ENCODE results near the gene DNAL1.
"Not testable (repeated sequence)": the region's sequence is repeated elsewhere in the genome, so short reads cannot be mapped to it uniquely, and the experiment has no call there.

Gene DNAL1

GRCh38 chr14:73640796-73641365 lies 3.9 kb upstream of the DNAL1 start:
- DNase-seq, result no peak

GRCh38 chr14:73645248-73645610 lies 443 bp downstream of the DNAL1 start:
- no peak for DNase-seq

- DNase-seq, result no peak
Observed at GRCh38 chr14:73651005-73651404, 6.2 kb downstream of the DNAL1 start.

GRCh38 chr14:73655851-73656250 lies 11.1 kb downstream of the DNAL1 start:
- no peak for DNase-seq

DNA sequence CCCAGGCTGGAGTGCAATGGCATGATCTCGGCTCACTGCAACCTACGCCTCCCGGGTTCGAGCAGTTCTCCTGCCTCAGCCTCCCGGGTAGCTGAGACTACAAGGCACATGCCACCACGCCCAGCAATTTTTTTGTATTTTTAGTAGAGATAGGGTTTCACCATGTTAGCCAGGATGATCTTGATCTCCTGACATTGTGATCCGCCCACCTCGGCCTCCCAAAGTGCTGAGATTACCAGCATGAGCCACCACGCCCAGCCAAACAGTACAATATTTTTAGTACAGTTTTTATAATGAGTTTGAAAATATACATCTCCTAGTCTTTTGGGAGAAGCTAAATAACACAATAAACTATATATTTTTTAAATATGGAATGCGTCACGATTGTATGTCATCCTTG lies 14.4 kb downstream of the DNAL1 start:
- DNase-seq, result not testable (repeated sequence)

DNA sequence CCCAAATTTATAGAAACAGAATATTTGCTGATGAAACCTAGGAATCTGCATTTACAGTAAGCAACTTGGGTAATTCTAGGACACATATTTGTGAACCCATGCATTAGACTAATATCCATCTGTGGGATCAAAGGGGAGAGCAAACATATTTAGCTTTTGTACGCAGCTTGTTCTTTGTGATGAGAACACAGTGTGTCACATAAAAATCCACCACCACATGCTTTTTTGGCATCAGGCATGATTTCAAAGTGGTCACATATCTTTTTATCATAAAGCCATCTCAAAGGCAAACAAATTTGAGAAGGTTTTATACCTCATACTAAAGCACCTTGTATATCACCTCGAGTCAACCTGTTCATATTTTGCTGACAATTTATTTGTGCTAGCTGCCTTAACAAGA lies 15.7 kb downstream of the DNAL1 start:
- DNase-seq, result no peak

GRCh38 chr14:73661872-73662271 lies 17.1 kb downstream of the DNAL1 start:
- DNase-seq, result peak; percentile 42 to 84

GRCh38 chr14:73662487-73662943 lies 17.7 kb downstream of the DNAL1 start:
- DNase-seq, result peak; percentile 63 to 87

GRCh38 chr14:73663548-73664212 lies 18.9 kb downstream of the DNAL1 start:
- DNase-seq, result no peak

DNA sequence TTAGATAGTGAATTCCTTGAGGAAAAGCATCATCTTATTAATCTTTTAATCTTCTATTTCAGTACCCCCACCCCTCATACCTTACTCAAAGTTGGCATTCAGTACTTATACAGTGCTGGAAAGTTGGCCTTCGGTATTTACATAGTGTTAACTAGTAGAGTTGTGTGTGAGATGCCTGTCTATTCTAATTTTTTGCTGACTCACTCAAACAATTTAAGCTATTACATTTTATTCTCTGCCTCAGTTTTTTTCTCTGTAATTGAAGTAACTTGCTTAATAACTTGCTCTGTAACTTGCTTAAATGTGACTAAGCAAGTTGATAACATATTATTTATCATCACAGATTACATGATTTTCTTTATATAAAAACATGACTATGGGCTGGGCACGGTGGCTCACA lies 20.3 kb downstream of the DNAL1 start:
- no peak for DNase-seq

DNA sequence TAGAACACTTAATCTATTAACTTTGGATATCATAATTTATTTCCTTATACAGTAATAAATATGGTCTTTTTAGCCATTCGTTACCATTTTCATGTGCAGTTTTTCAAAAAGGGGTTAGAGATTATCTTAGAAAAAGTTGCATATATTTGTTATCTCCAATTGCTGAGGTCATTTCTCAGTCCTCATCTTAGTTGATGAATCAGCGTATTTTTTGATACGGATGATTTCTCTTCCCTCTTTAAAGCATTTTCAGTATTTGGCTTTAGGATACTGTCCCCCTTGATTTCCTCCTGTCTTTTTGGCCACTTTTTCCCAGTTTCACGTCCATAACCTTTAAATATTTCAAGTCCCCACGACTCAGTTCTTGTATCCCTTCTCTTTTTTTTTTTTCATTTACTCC lies 21.8 kb downstream of the DNAL1 start:
- no peak for DNase-seq

DNA sequence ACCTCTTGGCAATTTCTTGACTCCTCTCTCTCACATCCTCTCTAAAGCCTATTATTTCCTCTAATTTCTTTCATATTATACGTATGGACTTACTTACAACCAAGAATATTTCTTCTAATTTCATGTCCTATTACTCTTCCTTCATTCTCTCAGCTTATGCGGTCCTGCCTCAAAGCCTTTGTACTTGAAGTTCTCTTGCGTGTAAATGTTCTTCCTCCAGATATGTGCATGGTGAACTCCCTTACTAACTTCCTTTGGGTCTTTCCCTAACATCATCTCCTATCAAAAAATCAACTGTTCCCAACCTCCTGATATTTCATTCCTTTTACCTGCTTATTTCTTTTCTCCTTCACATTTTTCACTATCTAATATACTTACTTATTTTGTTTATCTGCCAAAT lies 23.1 kb downstream of the DNAL1 start:
- DNase-seq, result no peak

DNA sequence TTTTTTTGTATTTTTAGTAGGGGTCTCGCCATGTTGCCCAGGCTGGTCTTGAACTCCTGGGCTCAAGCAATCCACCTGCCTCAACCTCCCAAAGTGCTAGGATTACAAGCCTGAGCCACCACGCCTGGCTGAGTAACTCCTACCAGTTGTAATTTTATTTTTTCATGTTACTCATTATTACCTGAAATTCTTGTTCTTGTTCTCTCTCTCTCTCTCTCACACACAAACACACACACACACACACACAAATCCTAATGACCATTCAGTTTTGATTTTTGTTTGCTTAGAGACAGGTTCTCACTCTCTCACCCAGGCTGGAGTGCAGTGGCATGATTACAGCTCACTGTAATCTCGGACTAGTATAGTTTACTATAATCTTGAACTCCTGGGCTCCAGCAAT lies 30.2 kb downstream of the DNAL1 start:
- DNase-seq, result no peak

DNA sequence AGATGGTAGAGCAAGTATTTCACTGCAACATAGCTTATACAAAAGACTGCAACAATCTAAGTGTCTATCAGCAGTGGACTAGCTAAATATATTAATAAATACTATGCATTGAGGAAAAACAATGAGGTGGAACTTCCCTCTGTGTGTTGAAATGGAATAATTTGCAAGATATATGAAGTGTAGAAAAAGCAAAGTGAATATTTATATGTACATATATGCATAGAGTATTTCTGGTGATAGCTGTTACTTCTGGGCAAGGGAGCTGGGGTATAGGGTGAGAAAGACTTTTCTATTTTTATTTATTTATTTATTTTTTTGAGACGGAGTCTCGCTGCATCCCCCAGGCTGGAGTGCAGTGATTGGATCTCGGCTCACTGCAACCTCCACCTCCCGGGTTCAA lies 33.9 kb downstream of the DNAL1 start:
- DNase-seq, result no peak

- no peak for DNase-seq
Observed at GRCh38 chr14:73680821-73681220, 36.0 kb downstream of the DNAL1 start.

DNA sequence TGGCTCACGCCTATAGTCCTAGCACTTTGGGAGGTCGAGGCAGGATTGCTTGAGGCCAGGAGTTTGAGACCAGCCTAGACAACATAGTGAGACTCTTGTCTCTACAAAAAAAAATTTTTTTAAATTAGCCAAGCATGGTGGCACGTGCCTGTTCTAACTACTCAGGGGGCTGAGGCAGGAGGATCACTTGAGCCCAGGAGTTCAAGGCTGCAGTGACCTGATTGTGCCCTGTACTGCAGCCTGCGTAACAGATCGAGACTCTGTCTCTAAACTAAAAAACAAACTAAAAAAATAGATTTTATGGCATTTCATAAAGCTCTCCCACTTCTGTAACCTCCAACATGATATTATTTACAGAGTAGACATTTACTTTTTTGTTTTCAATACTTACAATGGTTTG lies 39.8 kb downstream of the DNAL1 start:
- DNase-seq, result no peak

GRCh38 chr14:73685328-73685727 lies 40.5 kb downstream of the DNAL1 start:
- DNase-seq, result no peak

GRCh38 chr14:73686901-73687300 lies 42.1 kb downstream of the DNAL1 start:
- no peak for DNase-seq

GRCh38 chr14:73694083-73694482 lies 49.3 kb downstream of the DNAL1 start:
- no peak for DNase-seq

- no peak for DNase-seq
Observed at GRCh38 chr14:73695082-73695481, 50.3 kb downstream of the DNAL1 start.

- DNase-seq, result no peak
Observed at GRCh38 chr14:73695997-73696396, 51.2 kb downstream of the DNAL1 start.

- no peak for DNase-seq
Observed at GRCh38 chr14:73696466-73697400, 51.9 kb downstream of the DNAL1 start.

GRCh38 chr14:73700325-73700724 lies 55.5 kb downstream of the DNAL1 start:
- no peak for DNase-seq

GRCh38 chr14:73708076-73708475 lies 63.3 kb downstream of the DNAL1 start:
- DNase-seq, result not testable (repeated sequence)

All from NCI-H524 (cell line).